CD14-positive monocyte (primary cell): Measurements from ENCODE around the gene CUBN. TPM values are rescaled to one million over a fixed set of nuclear protein-coding genes. Genes with fewer than 3 reads are reported as not detected.

Experiments
- DNase-seq, 3 donors: peaks; one replicate each; pipeline ENCODE4 v3.0.0-alpha.2; 2011 to 2022
- H2AFZ ChIP-seq: 2 replicates; pipeline ENCODE4 v1.6.0; 2012; ENCODE audit warnings: mild to moderate bottlenecking, low read depth, low read length, inconsistent platforms; ENCODE audit not compliant: insufficient read depth, poor library complexity, severe bottlenecking
- H3K27ac ChIP-seq, 2 donors: 1 replicate in 1 of 2; 2 replicates in 1 of 2; pipeline ENCODE4 v1.5.1; 2012 to 2013; ENCODE audit warnings: low read length in 2 of 2, control low read depth in 1 of 2, inconsistent platforms in 1 of 2, low read depth in 1 of 2, mild to moderate bottlenecking in 1 of 2
- H3K27me3 ChIP-seq, 2 donors: one replicate each; pipeline versions ENCODE4 v1.6.0 to v1.6.1; 2011 to 2013; ENCODE audit warnings: low read length in 2 of 2; ENCODE audit not compliant: control insufficient read depth in 2 of 2, insufficient read depth in 2 of 2
- H3K36me3 ChIP-seq, 2 donors: replicated peaks in 1 of 2; 1 replicate in 1 of 2; 2 replicates in 1 of 2; pipeline versions ENCODE4 v1.5.1 to v1.6.1; 2012 to 2013; ENCODE audit warnings: low read length in 2 of 2, control low read depth in 1 of 2, inconsistent platforms in 1 of 2, mild to moderate bottlenecking in 1 of 2; ENCODE audit not compliant: insufficient read depth in 2 of 2, control insufficient read depth in 1 of 2
- H3K4me1 ChIP-seq, 2 donors: 1 replicate in 1 of 2; 2 replicates in 1 of 2; pipeline versions ENCODE4 v1.5.1 to v1.6.1; 2012 to 2013; ENCODE audit warnings: low read length in 2 of 2, control low read depth in 1 of 2, inconsistent platforms in 1 of 2, mild to moderate bottlenecking in 1 of 2, moderate library complexity in 1 of 2; ENCODE audit not compliant: insufficient read depth in 2 of 2, control insufficient read depth in 1 of 2
- H3K4me2 ChIP-seq: replicated peaks from 2 replicates; pipeline ENCODE3; 2012; ENCODE audit warnings: low read length, moderate library complexity, mild to moderate bottlenecking; ENCODE audit not compliant: poor library complexity, severe bottlenecking; ENCODE audit errors: extremely low read depth
- H3K4me3 ChIP-seq, 3 experiments: fragments of 200-600 bp in 1 of 3; sonication (generic) in 1 of 3; replicated peaks in 1 of 3; 1 replicate in 2 of 3; 2 replicates in 1 of 3; pipeline ENCODE4 v1.5.1; 2011 to 2013; ENCODE audit warnings: low read length in 3 of 3, mild to moderate bottlenecking in 3 of 3, control low read depth in 2 of 3, low read depth in 2 of 3, inconsistent platforms in 1 of 3, moderate library complexity in 1 of 3
- H3K79me2 ChIP-seq: 2 replicates; pipeline ENCODE4 v1.6.0; 2012; ENCODE audit warnings: mild to moderate bottlenecking, control low read depth, inconsistent platforms, low read length, moderate library complexity; ENCODE audit not compliant: insufficient read depth
- H3K9ac ChIP-seq: 2 replicates; pipeline ENCODE4 v1.6.0; 2017; ENCODE audit warnings: low read length, mild to moderate bottlenecking; ENCODE audit not compliant: insufficient read depth, poor library complexity, severe bottlenecking
- H3K9me3 ChIP-seq, 2 donors: replicated peaks in 1 of 2; 1 replicate in 1 of 2; 2 replicates in 1 of 2; pipeline versions ENCODE4 v1.5.1 to v1.6.1; 2012 to 2013; ENCODE audit warnings: low read length in 2 of 2, control low read depth in 1 of 2; ENCODE audit not compliant: control insufficient read depth in 1 of 2, insufficient read depth in 1 of 2
- H4K20me1 ChIP-seq: 2 replicates; pipeline ENCODE4 v1.6.0; 2012; ENCODE audit warnings: mild to moderate bottlenecking, low read length, control low read depth, moderate library complexity; ENCODE audit not compliant: insufficient read depth
- H3K27ac Mint-ChIP-seq, 7 donors: one replicate each; pipeline ENCODE4 v1.8.0; 2020; ENCODE audit warnings: mild to moderate bottlenecking in 7 of 7, mixed read lengths in 7 of 7, moderate library complexity in 6 of 7, inconsistent platforms in 2 of 7
- H3K27me3 Mint-ChIP-seq, 3 donors: one replicate each; pipeline ENCODE4 v1.8.0; 2021 to 2022; ENCODE audit warnings: low read depth in 3 of 3, mild to moderate bottlenecking in 3 of 3, mixed read lengths in 3 of 3, moderate library complexity in 3 of 3, inconsistent platforms in 1 of 3
- H3K36me3 Mint-ChIP-seq, 2 donors: one replicate each; pipeline ENCODE4 v1.8.0; 2020; ENCODE audit warnings: mixed read lengths in 2 of 2, inconsistent platforms in 1 of 2, mild to moderate bottlenecking in 1 of 2
- H3K4me1 Mint-ChIP-seq: one replicate; pipeline ENCODE4 v1.8.0; 2020; ENCODE audit warnings: mild to moderate bottlenecking, mixed read lengths
- H3K4me3 Mint-ChIP-seq, 2 donors: one replicate each; pipeline ENCODE4 v1.8.0; 2020; ENCODE audit warnings: mild to moderate bottlenecking in 2 of 2, mixed read lengths in 2 of 2, moderate library complexity in 1 of 2
- H3K9me3 Mint-ChIP-seq, 7 donors: one replicate each; pipeline ENCODE4 v1.8.0; 2020 to 2022; ENCODE audit warnings: mixed read lengths in 7 of 7, mild to moderate bottlenecking in 6 of 7, moderate library complexity in 6 of 7, inconsistent platforms in 2 of 7
- CTCF ChIP-seq: fragments of 200-600 bp; IDR thresholded peaks from one replicate; pipeline ENCODE4 v1.8.0; 2022; ENCODE audit warnings: antibody characterized with exemption, mild to moderate bottlenecking
- WGBS: methylation state at CpG from one replicate; pipeline ENCODE4 v1.1.5; 2013; ENCODE audit warnings: missing lambda C conversion rate; ENCODE audit not compliant: insufficient coverage; 5-methylcytosine and 5-hydroxymethylcytosine counted together
- intact Hi-C, 2 donors: fragments of 100-400 bp; cut with micrococcal nuclease; formaldehyde crosslinking; loops; one replicate each; pipeline versions ENCODE4 v1.15.0 to v1.15.1; 2023
- polyA plus RNA-seq, 3 donors: library from polyadenylated mRNA; depleted of rRNA in 1 of 3; unstranded in 2 of 3; stranded (reverse) in 1 of 3; fragments of 300-500 nt in 2 of 3; fragments of >200 nt in 1 of 3; fragmentation: Illumina TruSeq in 2 of 3; gene quantifications; 1 replicate in 2 of 3; 2 replicates in 1 of 3; pipeline ENCODE4 v1.2.3, GENCODE V29; 2012 to 2021

The CUBN gene
- polyA plus RNA-seq, 3 donors: 0.95 TPM; not detected in 2

GRCh38 chr10:17094844-17095243, 34.8 kb downstream of the CUBN start:
- H3K9ac ChIP-seq: no peak overlapping the region
- H3K36me3 ChIP-seq: no peaks in the 10 kb centered on the region
- no peak for TF ChIP-seq CTCF
- H4K20me1 ChIP-seq: no peaks in the 10 kb centered on the region
- no peak overlapping the region for H3K27ac Mint-ChIP-seq
- H3K27me3 ChIP-seq: no peaks in the 10 kb centered on the region
- no peak for DNase-seq
- H3K36me3 Mint-ChIP-seq: no peaks in the 10 kb centered on the region
- no peak overlapping the region for H3K4me3 ChIP-seq
- H3K27ac ChIP-seq: no peak overlapping the region
- H3K9me3 Mint-ChIP-seq: peaks cover 0 to 5% (median 1%) of the 10 kb centered on the region in 7 donors
- H3K79me2 ChIP-seq: no peaks in the 10 kb centered on the region
- H2AFZ ChIP-seq: no peak overlapping the region
- H3K9me3 ChIP-seq: no peaks in the 10 kb centered on the region
- no peak overlapping the region for H3K4me2 ChIP-seq
- H3K4me3 Mint-ChIP-seq: no peak overlapping the region
- no peaks in the 10 kb centered on the region for H3K4me1 ChIP-seq
- intact Hi-C loops: no loop called here
- no peaks in the 10 kb centered on the region for H3K27me3 Mint-ChIP-seq
- peaks cover 6% of the 10 kb centered on the region for H3K4me1 Mint-ChIP-seq

- DNase-seq: no peak
- no peak overlapping the region for H3K27ac Mint-ChIP-seq
- 87% methylated on average over 3 of the region's 5 CpGs for WGBS
These were observed 36.4 kb downstream of the CUBN start for GRCh38 chr10:17092986-17093803.

More at GRCh38 chr10:17092986-17093803, 36.4 kb downstream of the CUBN start:
- Histone ChIP-seq H4K20me1 (no peaks in the 10 kb centered on the region), H3K4me3 (no peak overlapping the region), H3K9ac (no peak overlapping the region), H3K79me2 (no peaks in the 10 kb centered on the region), H3K4me1 (no peaks in the 10 kb centered on the region), H3K27ac (no peak overlapping the region), H3K4me2 (no peak overlapping the region), H3K9me3 (no peaks in the 10 kb centered on the region), H3K27me3 (no peaks in the 10 kb centered on the region), H3K36me3 (no peaks in the 10 kb centered on the region), H2AFZ (no peak overlapping the region)
- no peak overlapping the region for H3K4me3 Mint-ChIP-seq
- peaks cover 0 to 5% (median 1%) of the 10 kb centered on the region in 7 donors for H3K9me3 Mint-ChIP-seq
- no peak for TF ChIP-seq CTCF
- peaks cover 0 to 2% (median 0%) of the 10 kb centered on the region in 3 donors for H3K27me3 Mint-ChIP-seq
- H3K36me3 Mint-ChIP-seq: no peaks in the 10 kb centered on the region
- intact Hi-C loops: no loop called here
- peaks cover 6% of the 10 kb centered on the region for H3K4me1 Mint-ChIP-seq
